Breast epithelium (tissue), 3 donors: ENCODE data around the gene APEH.

Experiments used
- CTCF ChIP-seq, 3 donors: fragments of 450-650 bp; IDR thresholded peaks; one replicate each; pipeline ENCODE4 v1.5.1; 2016 to 2017; ENCODE audit warnings: antibody characterized with exemption in 3 of 3, mild to moderate bottlenecking in 3 of 3, moderate library complexity in 3 of 3
- POLR2A ChIP-seq: fragments of 450-650 bp; IDR thresholded peaks from one replicate; pipeline ENCODE4 v1.6.1; 2016; ENCODE audit warnings: antibody characterized with exemption, mild to moderate bottlenecking, moderate library complexity
- POLR2AphosphoS5 ChIP-seq, 3 donors: sonication (generic); formaldehyde crosslinking; IDR thresholded peaks; one replicate each; pipeline ENCODE4 v1.6.1; 2017; ENCODE audit warnings: antibody characterized with exemption in 3 of 3

GRCh38 chr3:49634736-49635135, 39.4 kb upstream of the APEH start:
- TF ChIP-seq CTCF (IDR thresholded peaks at IDR 0.05) = no peak
- TF ChIP-seq POLR2A = no peak
- no peak for TF ChIP-seq POLR2AphosphoS5 (IDR thresholded peaks at IDR 0.05)
